OCI-LY1 (cell line): ENCODE results near the gene FAM221B.

Source experiments
- CTCF ChIP-seq: fragments of 200-600 bp; sonication (generic), shearing (Covaris generic); IDR thresholded peaks from 2 replicates; pipeline ENCODE4 v1.5.1; 2017; ENCODE audit warnings: mild to moderate bottlenecking, antibody characterized with exemption, low read length, moderate library complexity, mixed read lengths
- EZH2 ChIP-seq: fragments of 200-600 bp; sonication (generic), shearing (Covaris generic); IDR thresholded peaks from 2 replicates; pipeline ENCODE4 v1.8.0; 2017; ENCODE audit warnings: borderline replicate concordance, mixed run types, mild to moderate bottlenecking, antibody characterized with exemption, low read length, moderate library complexity, mixed read lengths

- TF ChIP-seq CTCF, result no peak
- TF ChIP-seq EZH2, result no peak
Measured at GRCh38 chr9:35791297-35791921, 37.1 kb downstream of the FAM221B start, which contains the start of gene NPR2.
